Epithelial cell of esophagus (primary cell): Measurements from ENCODE around the gene PMM2.

Source experiments
- DNase-seq: peaks from one replicate; pipeline ENCODE4 v3.0.0; 2010; ENCODE audit warnings: low read depth
- H3K4me3 ChIP-seq: 2 replicates; pipeline ENCODE4 v1.5.1; 2011; ENCODE audit warnings: mild to moderate bottlenecking, low read length, control low read depth
- CTCF ChIP-seq: IDR thresholded peaks from 2 replicates; pipeline ENCODE4 v1.5.1; 2011; ENCODE audit warnings: low read depth, mild to moderate bottlenecking, low read length, control low read depth, inconsistent platforms; ENCODE audit not compliant: insufficient read depth; ENCODE audit errors: missing control alignments

PMM2 gene

GRCh38 chr16:8877894-8878522, 80.4 kb downstream of the PMM2 start:
- H3K4me3 ChIP-seq: no peak overlapping the region
- no peak for TF ChIP-seq CTCF
- peak; percentile 89 for DNase-seq

GRCh38 chr16:8878523-8878911, 80.9 kb downstream of the PMM2 start:
- H3K4me3 ChIP-seq: no peak overlapping the region
- peak; percentile 94 for DNase-seq
- no peak for TF ChIP-seq CTCF

GRCh38 chr16:8880839-8881510, 83.3 kb downstream of the PMM2 start:
- no peak overlapping the region for H3K4me3 ChIP-seq
- DNase-seq: no peak
- TF ChIP-seq CTCF: no peak

- DNase-seq: no peak
- H3K4me3 ChIP-seq: no peak within 1 kb of the TSS
- no peak for TF ChIP-seq CTCF
Observed at GRCh38 chr16:8882041-8882617, 84.5 kb downstream of the PMM2 start, which contains the start of gene LITAFD. LITAFD (plus strand) TSS chr16:8882351; CDS start chr16:8884356, 2,005 bp downstream.

- DNase-seq: no peak
- no peak overlapping the region for H3K4me3 ChIP-seq
- TF ChIP-seq CTCF: no peak
Observed at GRCh38 chr16:8882725-8883377, 85.2 kb downstream of the PMM2 start.

- no peak overlapping the region for H3K4me3 ChIP-seq
- TF ChIP-seq CTCF: no peak
- DNase-seq: peak; percentile 43
Observed at GRCh38 chr16:8885674-8886592, 88.3 kb downstream of the PMM2 start.
